Measurements from ENCODE around the gene ZNF552.

GRCh38 chr19:57850553-57851017 is 35.9 kb upstream of the ZNF552 start:
- no peak for TF ChIP-seq EZH2phosphoT487 (IDR thresholded peaks at IDR 0.05; ENCODE audit: low read depth)
- TF ChIP-seq, protein P1, sequence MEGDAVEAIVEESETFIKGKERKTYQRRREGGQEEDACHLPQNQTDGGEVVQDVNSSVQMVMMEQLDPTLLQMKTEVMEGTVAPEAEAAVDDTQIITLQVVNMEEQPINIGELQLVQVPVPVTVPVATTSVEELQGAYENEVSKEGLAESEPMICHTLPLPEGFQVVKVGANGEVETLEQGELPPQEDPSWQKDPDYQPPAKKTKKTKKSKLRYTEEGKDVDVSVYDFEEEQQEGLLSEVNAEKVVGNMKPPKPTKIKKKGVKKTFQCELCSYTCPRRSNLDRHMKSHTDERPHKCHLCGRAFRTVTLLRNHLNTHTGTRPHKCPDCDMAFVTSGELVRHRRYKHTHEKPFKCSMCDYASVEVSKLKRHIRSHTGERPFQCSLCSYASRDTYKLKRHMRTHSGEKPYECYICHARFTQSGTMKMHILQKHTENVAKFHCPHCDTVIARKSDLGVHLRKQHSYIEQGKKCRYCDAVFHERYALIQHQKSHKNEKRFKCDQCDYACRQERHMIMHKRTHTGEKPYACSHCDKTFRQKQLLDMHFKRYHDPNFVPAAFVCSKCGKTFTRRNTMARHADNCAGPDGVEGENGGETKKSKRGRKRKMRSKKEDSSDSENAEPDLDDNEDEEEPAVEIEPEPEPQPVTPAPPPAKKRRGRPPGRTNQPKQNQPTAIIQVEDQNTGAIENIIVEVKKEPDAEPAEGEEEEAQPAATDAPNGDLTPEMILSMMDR (IDR thresholded peaks at IDR 0.05; ENCODE audit: low read depth, low read length), result no peak
